HG02571 (cell line): ENCODE measurements around the gene SPOCD1.
"Not testable (repeated sequence)": the region's sequence is repeated elsewhere in the genome, so short reads cannot be mapped to it uniquely, and the experiment has no call there.

Experiments
- ATAC-seq: cut with Tn5 transposase; IDR thresholded peaks from one replicate; pipeline ENCODE4 v1.9.1; 2021; ENCODE audit warnings: mild to moderate bottlenecking, moderate library complexity; ENCODE audit not compliant: unreplicated experiment

Gene SPOCD1

DNA sequence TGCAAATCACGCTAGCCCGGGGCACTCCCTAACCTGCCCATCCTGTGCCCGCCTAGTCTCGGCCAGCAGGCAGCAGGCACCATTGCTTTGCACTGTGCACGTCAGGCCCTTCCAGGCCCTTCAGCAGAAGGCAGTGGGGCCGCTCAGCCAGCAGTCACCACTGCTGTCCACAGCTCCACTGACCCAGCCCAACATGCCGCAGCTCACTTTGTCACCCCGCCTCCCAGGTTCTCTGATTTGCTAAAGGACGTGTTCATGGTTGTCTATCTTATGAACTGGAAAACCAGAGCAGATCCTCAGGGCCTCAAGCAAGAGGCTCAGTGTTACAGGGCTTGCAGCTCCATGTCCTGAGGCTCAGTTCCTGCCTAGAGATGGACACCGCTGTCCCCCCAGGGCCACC lies 14.2 kb upstream of the SPOCD1 start:
- no peak for ATAC-seq

DNA sequence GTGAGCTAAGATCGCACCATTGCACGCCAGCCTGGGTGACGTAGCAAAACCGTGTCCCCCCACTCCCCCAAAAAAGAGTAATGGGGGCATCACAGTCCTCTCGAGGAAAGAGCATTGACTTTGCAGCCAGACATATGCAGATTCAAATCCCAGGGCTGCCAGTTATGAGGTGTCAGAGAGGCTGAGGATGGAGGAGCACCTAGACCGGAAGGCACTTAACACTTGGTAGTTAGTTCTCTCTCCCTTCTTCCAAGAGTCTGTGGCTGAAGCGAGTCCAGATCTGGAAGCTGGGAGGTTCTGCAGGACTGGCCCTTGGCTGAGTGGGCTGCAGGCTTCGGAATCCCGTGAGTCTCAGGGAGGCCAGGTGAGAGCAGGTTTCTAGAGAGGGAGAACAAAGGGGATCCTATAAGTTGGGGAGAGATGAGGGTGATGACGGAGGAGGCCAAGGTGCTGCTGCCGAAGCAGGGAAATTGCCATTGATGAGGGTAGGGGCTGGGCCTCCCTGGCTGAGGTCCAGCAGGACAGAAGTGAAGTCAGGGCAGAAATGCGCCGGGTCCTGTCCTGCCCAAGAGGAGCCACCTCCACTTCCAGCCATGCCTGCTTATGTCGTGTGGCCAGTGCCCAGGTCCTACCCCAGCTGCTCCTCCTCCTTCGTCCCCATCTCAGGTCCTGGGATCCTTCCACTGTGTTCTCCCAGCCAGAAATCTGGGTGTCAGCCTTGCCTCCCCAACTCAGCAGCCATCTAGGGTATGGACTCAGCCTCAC lies 13.3 kb upstream of the SPOCD1 start:
- ATAC-seq, result no peak

DNA sequence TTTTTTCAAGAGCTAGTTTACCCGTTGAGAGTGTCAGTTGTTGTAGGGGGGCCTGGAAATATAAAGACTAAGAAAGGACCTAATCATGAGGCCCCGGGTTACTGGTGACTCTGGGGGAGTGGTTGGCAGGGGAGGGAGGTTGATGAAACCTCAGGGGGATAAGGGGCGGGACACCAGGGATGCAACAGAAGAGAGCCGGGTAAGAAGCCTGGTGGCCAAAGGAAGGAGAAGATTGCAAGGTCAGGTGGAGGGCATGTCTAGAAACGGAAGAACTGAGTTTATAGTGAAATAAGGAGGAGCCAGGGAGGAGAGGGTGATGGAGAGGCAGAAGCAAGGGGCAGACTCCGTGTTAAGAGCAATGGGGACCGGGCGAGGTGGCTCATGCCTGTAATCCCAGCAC lies 12.5 kb upstream of the SPOCD1 start:
- ATAC-seq, result no peak

DNA sequence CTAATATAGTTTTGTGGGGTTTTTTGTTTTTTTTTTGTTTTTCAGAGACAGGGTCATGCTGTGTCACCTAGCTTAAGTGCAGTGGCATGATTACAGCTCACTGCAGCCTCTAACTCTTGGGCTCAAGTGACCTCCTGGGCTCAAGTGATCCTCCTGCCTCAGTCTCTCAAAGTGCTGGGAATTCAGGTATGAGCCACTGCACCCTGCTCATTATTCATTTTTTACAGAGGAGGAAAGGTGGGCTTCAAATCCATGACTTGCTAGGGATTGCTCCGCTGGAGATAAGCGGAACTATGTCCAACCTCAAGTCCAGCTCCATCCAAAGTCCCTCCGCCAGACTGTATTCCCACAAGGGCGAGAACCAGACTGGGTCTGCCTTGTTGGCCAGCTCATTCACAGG lies 8.0 kb upstream of the SPOCD1 start:
- no peak for ATAC-seq

DNA sequence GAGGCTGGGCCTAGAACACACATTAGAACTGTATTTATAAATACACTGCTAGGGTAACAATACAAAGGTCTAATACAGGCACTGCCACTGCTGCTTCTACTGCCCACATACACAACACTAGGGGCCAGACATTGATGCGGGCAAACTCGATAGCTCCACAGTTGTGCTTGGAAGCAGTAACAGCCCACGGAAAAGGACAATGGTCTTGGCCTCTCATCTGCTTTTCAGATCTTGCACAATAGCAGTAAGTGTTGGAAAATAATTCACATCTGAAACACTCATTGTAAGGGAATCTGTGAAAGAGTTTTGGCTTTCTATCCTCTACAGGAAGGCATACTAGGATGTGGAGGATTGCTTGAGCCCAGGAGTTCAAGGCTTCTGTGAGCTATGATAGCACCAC lies 6.9 kb upstream of the SPOCD1 start:
- no peak for ATAC-seq

DNA sequence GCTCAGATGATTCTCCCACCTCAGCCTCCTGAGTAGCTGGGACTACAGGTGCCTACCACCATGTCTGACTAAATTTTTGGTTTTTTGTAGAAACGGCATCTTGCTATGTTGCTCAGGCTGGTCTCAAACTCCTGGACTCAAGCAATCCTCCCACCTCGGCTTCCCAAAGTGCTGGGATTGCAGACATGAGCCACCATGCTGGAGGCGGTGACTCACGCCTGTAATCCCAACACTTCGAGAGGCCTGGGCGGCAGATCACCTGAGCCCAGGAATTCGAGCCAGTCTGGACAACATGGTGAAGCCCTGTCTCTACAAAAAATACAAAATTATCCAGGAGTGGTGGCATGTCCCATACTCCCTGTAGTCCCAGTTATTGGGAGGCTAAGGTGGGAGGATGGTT lies 4.4 kb upstream of the SPOCD1 start:
- ATAC-seq, result not testable (repeated sequence)

DNA sequence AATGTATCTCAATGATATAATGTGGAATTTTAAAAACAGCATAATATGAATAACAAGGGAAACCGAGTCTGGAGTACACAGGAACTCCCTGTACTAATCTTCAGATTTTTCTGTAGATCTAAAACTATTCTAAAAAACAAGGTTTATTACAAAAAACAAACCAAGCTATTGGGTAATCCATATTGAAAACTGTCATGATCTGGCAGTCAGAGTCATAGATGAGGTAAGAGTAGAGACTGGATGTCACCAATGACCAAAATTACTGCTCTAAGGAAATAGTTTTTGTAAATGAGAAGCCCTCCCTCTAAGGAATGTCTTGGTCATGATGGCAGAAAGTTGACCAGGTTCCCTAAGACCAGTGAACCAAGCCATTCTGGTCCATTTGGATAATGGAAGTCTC lies 2.4 kb upstream of the SPOCD1 start:
- ATAC-seq, result no peak

DNA sequence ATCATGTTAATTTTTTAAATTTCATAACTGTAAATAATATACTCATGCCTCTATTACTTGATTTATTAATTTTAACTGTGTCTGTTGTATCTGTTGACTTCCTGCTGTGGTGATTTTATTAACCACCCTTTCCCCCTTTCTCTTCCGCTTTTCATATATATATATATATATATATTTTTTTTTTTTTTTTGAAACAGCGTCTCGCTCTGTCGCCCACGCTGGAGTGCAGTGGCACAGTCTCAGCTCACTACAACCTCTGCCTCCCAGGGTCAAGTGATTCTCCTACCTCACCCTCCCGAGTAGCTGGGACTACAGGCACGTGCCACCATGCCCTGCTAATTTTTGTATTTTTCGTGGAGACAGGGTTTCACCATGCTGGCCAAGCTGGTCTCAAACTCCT lies 1.1 kb upstream of the SPOCD1 start:
- ATAC-seq, result not testable (repeated sequence)

DNA sequence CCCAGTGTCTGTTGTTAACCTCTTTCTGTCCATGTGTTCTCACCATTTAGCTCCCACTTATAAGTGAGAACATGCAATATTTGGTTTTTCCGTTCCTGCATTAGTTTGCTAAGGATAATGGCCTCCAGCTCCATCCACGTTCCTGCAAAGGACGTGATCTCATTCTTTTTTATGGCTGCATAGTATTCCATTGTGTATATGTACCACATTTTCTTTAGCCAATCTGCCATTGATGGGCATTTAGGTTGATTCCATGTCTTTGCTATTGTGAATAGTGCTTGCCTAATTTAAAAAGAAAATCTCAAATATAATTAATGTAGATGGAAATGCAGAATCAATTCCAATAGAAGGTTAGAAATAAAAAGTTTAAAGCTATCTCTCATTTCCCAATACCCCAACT lies 679 bp upstream of the SPOCD1 start:
- ATAC-seq, result not testable (repeated sequence)

DNA sequence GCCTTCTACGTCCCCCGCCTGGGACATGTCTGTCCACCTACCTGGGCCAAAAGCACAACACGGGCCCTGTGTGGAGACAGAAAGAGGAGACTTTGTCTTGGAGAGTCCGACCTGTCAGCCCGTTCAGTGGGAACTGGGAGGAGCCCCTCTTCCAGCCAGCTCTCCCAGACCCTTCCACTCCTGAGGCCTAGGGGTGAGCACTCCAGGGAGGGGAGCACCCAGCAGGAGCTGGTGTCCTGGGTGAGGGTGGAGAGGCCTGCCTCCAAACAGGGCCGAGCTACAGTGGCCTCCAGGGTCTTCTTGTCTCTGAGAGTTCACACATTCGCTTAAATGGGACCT lies 546 bp downstream of the SPOCD1 start:
- ATAC-seq, result no peak

DNA sequence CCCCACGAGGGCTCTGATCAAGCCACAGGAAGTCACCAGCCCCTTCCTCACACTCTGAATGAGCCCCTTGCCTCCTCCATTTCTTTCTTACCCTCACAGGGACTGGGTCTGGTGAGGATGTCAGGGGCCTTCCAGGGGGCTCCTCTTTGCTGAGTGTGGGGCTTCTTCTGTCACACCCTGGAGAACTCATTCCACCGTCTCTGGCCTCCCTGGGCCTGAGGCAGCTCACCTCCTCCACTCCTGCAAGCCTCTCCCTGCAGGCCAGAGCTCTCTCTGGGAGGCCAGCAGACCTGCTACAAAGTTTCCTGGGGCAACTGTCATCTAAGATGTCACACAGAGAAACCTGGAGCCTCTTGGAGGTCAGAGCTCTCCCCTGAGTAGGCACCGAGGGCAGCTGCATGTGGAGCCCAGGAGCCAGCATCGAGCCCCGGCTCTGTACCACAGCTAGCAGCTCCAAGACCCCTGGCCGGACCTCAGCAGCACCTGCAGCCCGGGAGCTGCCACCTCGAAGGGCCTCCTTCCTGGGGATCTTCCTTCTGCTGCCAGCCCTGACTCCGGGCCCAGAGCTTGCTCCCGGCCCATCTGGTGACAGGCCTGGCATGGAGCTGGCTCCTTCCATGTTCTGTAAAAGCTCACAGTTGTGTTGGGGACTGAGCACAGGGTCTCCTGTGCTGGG lies 1.1 kb downstream of the SPOCD1 start:
- no peak for ATAC-seq

DNA sequence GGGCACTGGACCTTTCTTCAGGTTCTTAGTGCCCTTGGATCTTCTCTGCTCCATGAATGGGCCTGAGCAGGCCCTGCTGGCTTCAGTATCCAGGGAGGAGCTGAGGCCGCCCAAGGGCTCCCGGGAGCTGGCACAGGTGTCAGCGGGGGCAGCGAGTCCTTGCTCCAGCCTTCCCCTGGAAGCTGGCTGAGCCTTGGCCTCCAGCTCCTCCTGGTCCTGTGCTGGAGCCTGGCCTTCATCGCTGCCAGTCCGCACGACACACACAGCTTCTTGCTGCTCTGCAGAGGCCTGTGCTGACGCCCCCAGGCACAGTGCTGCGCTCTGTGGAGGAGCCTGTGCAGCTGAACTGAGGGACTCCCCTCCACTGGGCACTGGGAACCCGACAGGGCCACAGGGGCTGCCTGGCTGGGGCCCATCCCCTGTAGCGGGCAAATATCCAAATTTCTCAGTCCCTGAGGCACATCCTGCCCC lies 1.7 kb downstream of the SPOCD1 start:
- ATAC-seq, result no peak

DNA sequence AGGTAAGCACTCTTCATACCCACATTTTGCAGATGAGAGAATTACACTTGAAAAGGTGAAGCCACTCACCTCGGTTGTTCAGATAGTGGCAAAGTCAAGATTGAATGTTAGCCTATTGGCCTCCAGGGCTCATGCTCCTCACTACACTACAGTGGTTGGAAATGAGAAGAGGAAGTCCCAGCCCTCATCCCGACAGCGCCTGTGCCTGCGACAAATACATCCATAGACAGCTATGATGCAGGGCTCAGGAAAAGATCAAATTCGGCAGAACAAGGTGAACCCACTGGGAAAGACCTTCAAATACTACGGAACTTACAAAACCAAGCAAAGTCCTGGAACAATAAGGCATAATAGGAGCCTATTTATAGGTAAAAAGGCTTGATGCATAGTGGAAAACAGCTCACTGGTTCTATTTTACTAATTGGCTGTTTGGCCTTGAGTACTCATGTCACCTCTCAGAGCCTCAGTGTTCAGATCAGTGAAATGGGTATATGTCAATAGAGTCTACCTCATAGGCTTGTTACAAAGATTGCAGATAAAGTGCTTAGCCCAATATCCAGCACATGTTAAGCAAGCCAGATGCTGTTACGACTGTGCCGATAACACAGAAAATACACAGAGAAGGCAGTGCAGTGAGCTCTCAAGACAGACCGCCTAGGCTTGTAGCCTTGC lies 3.5 kb downstream of the SPOCD1 start:
- no peak for ATAC-seq

DNA sequence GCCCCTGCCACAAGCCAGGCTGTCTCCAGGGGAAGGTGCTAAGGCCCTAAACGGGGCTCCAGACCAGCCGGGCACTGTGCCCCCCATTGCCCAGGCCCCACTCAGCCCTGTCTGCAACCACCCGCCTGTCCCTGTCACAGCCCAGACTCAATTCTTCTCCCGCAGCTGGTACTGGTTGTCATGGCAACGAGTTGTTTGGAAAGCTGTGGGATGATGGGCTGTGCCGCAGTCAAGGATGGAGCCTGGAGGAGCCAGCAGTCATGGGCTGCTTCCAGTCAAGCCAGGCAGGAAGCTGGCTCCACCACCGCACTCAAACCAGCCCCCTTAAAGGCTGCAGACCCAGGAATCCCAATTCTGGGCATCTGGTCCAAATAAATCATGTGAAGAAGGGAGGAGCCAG lies 4.2 kb downstream of the SPOCD1 start:
- ATAC-seq, result no peak

DNA sequence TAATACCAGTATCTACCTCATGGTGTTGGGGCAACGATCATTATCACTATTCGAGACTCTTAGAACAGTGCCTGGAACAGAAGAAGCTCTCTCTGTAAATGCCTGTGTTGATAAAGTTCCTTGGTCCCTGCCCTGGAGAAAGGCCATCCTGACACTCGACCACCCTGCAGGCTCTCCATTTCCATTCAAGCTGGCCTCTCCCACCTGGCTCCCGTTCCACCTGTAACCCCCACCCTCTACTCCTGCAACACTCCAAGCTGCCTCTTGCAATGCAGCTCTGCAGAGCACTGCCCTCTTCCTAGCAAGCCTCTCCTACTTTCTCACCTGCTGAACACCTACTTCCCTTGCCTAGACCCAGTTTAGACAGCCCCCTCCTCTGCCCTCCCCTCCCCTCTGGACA lies 6.1 kb downstream of the SPOCD1 start:
- ATAC-seq, result no peak

DNA sequence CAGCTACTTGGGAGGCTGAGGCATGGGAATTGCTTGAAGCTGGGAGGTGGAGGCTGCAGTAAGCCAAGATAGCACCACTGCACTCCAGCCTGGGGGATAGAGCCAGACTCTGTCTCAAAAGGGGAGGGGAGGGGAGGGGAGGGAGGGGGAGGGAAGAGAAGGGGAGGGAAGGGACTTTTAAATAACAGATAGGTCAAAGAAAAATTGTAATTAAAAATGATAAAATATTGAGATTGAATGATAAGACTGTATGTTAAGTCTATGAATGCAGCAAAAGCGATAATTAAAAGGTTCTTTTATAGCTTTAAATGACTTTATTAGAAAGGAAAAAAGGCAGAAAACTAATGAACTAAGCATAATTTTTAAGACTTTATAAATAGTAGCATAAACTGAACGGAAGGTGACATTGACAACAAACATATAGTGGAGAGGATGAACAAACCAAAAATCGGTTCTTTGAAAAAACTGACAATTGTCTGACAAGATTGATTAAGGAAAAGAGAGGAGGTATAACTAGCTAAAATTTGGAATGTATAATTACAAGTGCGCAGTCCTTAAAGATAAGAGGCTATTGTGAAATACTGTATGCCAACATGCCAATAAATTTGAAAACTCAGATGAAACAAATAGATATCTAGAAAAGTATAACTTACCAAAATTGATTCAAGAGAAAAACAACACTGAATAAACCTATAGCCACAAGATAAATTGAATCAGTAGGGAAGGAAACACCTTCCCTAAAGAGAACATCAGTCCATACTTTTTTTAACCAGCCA lies 8.4 kb downstream of the SPOCD1 start:
- no peak for ATAC-seq

DNA sequence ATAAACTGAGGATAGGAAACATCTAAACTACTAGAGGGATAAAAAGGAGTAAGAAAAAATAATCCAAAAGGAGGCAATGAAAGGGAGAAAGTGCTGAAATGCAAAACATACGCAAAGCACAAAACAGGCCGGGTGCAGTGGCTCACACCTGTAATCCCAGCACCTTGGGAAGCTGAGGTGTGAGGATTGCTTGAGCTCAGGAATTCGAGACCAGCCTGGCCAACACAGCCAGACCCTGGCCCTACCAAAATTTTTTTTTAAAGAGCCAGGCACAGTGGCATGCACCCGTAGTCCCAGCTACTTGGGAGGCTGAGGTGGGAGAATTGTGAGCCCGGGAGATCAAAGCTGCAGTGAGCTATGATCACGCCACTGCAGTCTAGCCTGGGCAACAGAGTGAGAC lies 10.5 kb downstream of the SPOCD1 start:
- ATAC-seq, result no peak

DNA sequence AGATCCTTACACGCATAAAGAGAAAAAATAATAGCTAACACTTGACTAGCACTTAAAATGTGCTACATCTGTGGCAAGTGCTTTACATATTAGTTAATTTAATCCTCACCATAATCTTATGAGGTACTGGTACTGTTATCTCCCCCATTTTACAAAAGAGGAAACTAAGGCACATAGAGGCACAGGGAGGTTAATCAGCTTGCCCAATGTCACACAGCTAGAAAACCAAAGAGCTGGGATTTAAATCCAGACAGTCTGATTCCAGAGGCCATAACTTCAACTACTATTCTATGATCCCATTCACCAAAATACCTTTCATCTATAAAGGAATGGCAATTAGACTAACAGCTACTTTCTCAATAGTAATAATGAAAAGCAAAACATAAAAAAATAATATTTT lies 11.7 kb downstream of the SPOCD1 start:
- ATAC-seq, result no peak

DNA sequence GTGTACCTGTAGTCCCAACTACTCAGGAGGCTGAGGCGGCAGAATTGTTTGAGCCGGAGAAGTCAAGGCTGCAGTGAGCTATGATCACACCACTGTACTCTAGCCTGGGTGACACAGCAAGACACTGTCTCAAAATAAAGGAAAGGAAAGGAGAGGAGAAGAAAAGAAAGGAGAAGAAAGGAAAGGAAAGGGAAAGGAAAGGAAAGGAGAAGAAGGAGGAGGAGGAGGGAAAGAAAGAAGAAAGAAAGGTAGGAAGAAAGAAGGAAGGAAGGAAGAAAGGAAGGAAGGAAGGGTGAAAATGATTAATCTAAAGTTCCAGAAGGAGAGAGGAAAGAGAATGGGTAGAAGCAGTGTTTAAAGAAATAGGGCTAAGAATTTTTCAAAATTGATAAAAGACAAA lies 12.2 kb downstream of the SPOCD1 start:
- ATAC-seq, result no peak

DNA sequence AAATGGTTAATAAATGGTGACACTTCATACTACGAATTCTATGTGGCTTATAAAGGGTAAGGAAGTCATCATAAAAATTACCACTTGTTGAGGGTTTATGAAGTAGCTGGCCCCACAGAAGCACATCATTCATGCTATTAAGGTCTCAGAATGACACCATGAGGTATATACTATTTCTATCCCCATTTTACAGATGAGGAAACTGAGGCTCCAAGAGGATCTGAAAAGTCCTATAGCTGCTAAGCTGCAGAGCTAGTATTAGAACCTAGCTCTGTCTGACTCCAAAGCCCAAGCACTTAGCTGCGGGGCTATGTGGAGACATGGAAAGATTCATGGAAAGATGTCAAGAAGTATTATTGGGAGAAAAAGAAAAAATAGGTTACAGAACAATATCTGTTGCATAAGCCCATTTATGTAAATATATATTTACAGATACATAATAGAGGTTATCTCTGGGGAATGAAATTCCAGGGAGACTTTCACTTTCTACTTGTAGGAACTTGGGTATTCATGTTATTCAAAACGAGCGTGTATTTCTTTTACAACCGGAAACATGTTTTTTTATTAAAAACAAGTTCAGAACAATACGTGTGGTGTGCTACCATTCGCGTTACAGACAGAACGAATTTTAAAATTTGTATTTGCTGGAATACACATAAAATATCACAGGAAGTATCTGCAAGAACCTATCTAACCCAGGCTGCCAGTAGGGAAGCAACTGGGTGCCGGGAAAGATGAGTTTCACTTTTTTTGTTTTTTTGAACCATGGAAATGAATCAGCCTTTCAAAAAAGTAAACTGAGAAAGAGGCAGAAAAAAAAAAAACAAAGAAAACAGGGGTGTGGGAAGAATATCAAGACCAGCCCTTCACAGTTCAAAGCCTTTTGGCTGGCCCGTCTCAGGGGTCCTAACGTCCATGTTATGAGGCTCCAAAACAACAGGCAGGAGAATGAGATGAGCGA lies 13.4 kb downstream of the SPOCD1 start:
- no peak for ATAC-seq
